ENCODE measurements around the gene PGM1.

DNA sequence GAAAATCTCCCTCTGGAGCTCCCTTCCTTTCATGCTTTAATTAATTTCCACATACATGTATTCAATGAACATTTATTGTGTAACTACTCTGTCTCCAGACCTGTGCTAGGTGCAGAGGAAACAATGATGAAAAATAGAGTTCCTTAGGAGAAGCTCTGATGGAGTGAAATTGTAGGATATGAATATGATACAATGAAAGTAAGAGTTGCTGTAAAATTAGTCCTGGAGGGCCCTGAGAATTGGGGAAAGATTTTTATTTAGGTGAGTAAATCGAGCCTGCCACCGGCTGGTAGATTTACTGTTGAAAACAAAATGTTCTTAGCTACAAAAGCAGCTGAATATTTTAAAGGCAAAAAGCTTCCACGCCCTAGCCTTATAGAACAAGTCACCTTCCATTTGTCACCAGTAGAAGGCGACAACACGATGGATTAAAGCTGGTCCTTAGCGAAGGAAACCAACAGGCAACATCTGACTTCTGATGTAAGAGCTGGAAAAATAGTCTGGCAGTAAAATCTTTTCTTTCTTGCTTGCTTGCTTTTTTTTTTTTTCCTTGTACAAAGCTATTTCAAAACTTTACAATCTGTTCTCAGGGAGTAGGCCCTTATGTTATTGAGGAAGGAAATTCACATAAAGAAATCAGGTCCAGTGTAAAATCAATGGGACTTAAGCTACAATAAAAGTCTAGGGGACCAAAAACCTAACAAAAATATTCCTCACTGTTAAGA lies 98.7 kb downstream of the PGM1 start:
- no peak for TF ChIP-seq POLR2A (conservative IDR thresholded peaks at IDR 0.05)
- peak; percentile 65 for TF ChIP-seq EP300 (IDR thresholded peaks at IDR 0.05; ENCODE audit: low read length)
- peak; percentile 56 to 78 for TF ChIP-seq RAD21 (CRISPR knock-in tag; conservative IDR thresholded peaks at IDR 0.05 in 1 of 2, IDR thresholded peaks at IDR 0.05 in 1 of 2)
- TF ChIP-seq, protein P1, sequence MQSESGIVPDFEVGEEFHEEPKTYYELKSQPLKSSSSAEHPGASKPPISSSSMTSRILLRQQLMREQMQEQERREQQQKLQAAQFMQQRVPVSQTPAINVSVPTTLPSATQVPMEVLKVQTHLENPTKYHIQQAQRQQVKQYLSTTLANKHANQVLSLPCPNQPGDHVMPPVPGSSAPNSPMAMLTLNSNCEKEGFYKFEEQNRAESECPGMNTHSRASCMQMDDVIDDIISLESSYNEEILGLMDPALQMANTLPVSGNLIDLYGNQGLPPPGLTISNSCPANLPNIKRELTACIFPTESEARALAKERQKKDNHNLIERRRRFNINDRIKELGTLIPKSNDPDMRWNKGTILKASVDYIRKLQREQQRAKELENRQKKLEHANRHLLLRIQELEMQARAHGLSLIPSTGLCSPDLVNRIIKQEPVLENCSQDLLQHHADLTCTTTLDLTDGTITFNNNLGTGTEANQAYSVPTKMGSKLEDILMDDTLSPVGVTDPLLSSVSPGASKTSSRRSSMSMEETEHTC (IDR thresholded peaks at IDR 0.05) = no peak
- TF ChIP-seq RCOR1 (IDR thresholded peaks at IDR 0.05; ENCODE audit: borderline replicate concordance in 1 of 2, low read depth in 2 of 2, low read length in 2 of 2) = peak in 1 of 2 experiments; percentile 24; a peak in 1 of 4 replicates
- TF ChIP-seq ZNF695 (CRISPR knock-in tag; IDR thresholded peaks at IDR 0.05) = no peak
- TF ChIP-seq, protein P2, sequence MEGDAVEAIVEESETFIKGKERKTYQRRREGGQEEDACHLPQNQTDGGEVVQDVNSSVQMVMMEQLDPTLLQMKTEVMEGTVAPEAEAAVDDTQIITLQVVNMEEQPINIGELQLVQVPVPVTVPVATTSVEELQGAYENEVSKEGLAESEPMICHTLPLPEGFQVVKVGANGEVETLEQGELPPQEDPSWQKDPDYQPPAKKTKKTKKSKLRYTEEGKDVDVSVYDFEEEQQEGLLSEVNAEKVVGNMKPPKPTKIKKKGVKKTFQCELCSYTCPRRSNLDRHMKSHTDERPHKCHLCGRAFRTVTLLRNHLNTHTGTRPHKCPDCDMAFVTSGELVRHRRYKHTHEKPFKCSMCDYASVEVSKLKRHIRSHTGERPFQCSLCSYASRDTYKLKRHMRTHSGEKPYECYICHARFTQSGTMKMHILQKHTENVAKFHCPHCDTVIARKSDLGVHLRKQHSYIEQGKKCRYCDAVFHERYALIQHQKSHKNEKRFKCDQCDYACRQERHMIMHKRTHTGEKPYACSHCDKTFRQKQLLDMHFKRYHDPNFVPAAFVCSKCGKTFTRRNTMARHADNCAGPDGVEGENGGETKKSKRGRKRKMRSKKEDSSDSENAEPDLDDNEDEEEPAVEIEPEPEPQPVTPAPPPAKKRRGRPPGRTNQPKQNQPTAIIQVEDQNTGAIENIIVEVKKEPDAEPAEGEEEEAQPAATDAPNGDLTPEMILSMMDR (IDR thresholded peaks at IDR 0.05 in 2 of 3, conservative IDR thresholded peaks at IDR 0.05 in 1 of 3; ENCODE audit: insufficient read depth in 2 of 3, low read depth in 1 of 3, low read length in 3 of 3) = peak; percentile 62 to 83 (median 71); a peak in 5 of 6 replicates

All from K562 (cell line).